HepG2 (cell line): ENCODE measurements around the gene ZDHHC24. TPM values are rescaled to one million over a fixed set of nuclear protein-coding genes. Genes with fewer than 3 reads are reported as not detected.

ENCODE experiments used
- CBX5 ChIP-seq: sonication (generic); formaldehyde crosslinking; IDR thresholded peaks from 2 replicates; pipeline ENCODE4 v1.4.0; 2020; ENCODE audit warnings: missing genetic modification reagents, borderline replicate concordance
- CREM ChIP-seq, 2 experiments: sonication (generic) in 1 of 2; formaldehyde crosslinking in 1 of 2; IDR thresholded peaks; 2 replicates each; pipeline versions ENCODE4 v1.4.0 to v1.6.1; 2016 to 2020; ENCODE audit warnings: antibody characterized with exemption in 1 of 2, mild to moderate bottlenecking in 1 of 2, missing genetic modification reagents in 1 of 2
- HES4 ChIP-seq: sonication (generic); formaldehyde crosslinking; IDR thresholded peaks from 2 replicates; pipeline ENCODE4 v1.9.0; 2021; ENCODE audit warnings: mild to moderate bottlenecking, missing genetic modification reagents, borderline replicate concordance
- HNF4G ChIP-seq, 2 experiments: sonication (generic) in 1 of 2; formaldehyde crosslinking in 1 of 2; IDR thresholded peaks; 2 replicates each; pipeline versions ENCODE4 v1.4.0 to v1.6.1; 2011 to 2020; ENCODE audit warnings: borderline replicate concordance in 2 of 2, low read depth in 2 of 2, mild to moderate bottlenecking in 2 of 2, low read length in 1 of 2, missing genetic modification reagents in 1 of 2, moderate library complexity in 1 of 2
- MAFG ChIP-seq: sonication (generic); formaldehyde crosslinking; IDR thresholded peaks from 2 replicates; pipeline ENCODE4 v1.5.1; 2020; ENCODE audit warnings: mild to moderate bottlenecking, missing genetic modification reagents
- MED13 ChIP-seq: sonication (generic); formaldehyde crosslinking; IDR thresholded peaks from 2 replicates; pipeline ENCODE4 v1.5.0; 2020; ENCODE audit warnings: missing genetic modification reagents
- MTA3 ChIP-seq: sonication (generic); formaldehyde crosslinking; IDR thresholded peaks from 2 replicates; pipeline ENCODE4 v1.4.0; 2020; ENCODE audit warnings: missing genetic modification reagents
- NR1H2 ChIP-seq: sonication (generic); formaldehyde crosslinking; IDR thresholded peaks from 2 replicates; pipeline ENCODE4 v1.8.1; 2022; ENCODE audit warnings: low read depth, missing genetic modification reagents, borderline replicate concordance
- SALL1 ChIP-seq: sonication (generic); formaldehyde crosslinking; IDR thresholded peaks from 2 replicates; pipeline ENCODE4 v1.8.0; 2022; ENCODE audit warnings: mild to moderate bottlenecking, missing genetic modification reagents
- SAP130 ChIP-seq: IDR thresholded peaks from 2 replicates; pipeline ENCODE4 v1.6.1; 2016; ENCODE audit warnings: low read depth
- SIN3B ChIP-seq: fragments of 150-350 bp; IDR thresholded peaks from 2 replicates; pipeline ENCODE4 v1.6.1; 2014; ENCODE audit warnings: low read length
- ZBTB3 ChIP-seq: sonication (generic); formaldehyde crosslinking; IDR thresholded peaks from 2 replicates; pipeline ENCODE4 v1.4.0; 2020; ENCODE audit warnings: low read depth, mild to moderate bottlenecking, moderate library complexity, missing genetic modification reagents, borderline replicate concordance
- polyA plus RNA-seq, 8 experiments: library from polyadenylated mRNA; depleted of rRNA in 3 of 8; stranded (reverse) in 7 of 8; unstranded in 1 of 8; fragments of >200 nt; fragmentation: Illumina TruSeq in 4 of 8; extraction: Trizol in 4 of 8; gene quantifications; 2 replicates each; pipeline versions ENCODE4 v1.2.1 to v1.2.3, GENCODE V29; 2011 to 2016; ENCODE audit warnings: low read depth in 4 of 8, missing spikeins in 1 of 8, mixed read lengths in 1 of 8; ENCODE audit not compliant: insufficient read depth in 1 of 8
- total RNA-seq, 5 experiments: library from RNA; depleted of rRNA; stranded (reverse); fragments of >200 nt; fragmentation: Illumina TruSeq; extraction: Trizol; gene quantifications; 2 replicates each; pipeline ENCODE4 v1.2.3, GENCODE V29; 2016; ENCODE audit warnings: low read depth in 1 of 5
- TF ChIP-seq, protein P1 (sequence below): sonication (generic); formaldehyde crosslinking; IDR thresholded peaks from 2 replicates; pipeline ENCODE4 v1.4.0; 2020; ENCODE audit warnings: missing genetic modification reagents, borderline replicate concordance
- TF ChIP-seq, protein P2 (sequence below): sonication (generic); formaldehyde crosslinking; conservative IDR thresholded peaks from 2 replicates; pipeline ENCODE4 v1.4.0; 2020; ENCODE audit warnings: missing genetic modification reagents
- TF ChIP-seq, protein P3 (sequence below): sonication (generic); formaldehyde crosslinking; IDR thresholded peaks from 2 replicates; pipeline ENCODE4 v1.9.0; 2022; ENCODE audit warnings: low read depth, missing genetic modification reagents
- TF ChIP-seq, protein P4 (sequence below): sonication (generic); formaldehyde crosslinking; conservative IDR thresholded peaks from 2 replicates; pipeline ENCODE4 v1.4.0; 2020; ENCODE audit warnings: missing genetic modification reagents
- TF ChIP-seq, protein P5 (sequence below): sonication (generic); formaldehyde crosslinking; IDR thresholded peaks from 2 replicates; pipeline ENCODE4 v1.5.0; 2020; ENCODE audit warnings: mild to moderate bottlenecking, missing genetic modification reagents, borderline replicate concordance

The ZDHHC24 gene
- total and polyA plus RNA-seq, 2 of the 13 experiments (the other 11 are each of a cell fraction or from before 2014, with no cell fraction given): 4.3 TPM

DNA sequence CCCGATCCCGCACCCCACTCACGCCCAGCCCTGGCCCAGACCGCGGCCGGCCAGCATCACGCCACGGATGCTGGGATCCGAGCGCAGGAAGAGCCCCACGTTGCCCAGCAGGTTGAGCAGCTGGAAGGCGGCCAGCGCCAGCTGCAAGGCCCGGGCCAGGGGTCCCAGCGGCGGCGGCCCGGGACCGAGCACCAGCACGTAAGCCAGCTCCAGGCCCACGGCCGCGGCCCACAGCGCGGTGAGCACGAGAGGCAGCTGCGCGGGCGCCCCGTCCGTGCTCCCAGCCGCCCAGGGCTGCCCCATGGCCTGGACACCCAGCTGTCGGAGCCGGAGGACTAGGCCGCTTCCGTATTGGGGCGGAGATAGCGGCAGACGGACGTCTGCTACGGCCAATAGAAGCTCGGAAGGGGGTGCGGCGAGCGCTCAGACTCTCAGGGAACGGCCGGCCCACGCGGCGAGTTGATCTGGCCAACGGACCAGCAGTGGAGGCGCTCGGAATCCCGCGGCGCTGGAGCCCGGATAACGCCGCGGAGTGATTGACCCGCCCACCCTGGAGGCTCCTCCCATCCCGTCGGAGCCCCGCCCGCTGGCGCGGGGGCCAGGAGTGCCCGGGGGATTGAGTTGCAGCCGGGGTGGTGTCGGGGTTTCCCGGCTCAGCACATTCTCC is at the start of gene ZDHHC24 (continued):
- TF ChIP-seq SALL1 (CRISPR knock-in tag) (peak; percentile 65), CREM (IDR thresholded peaks at IDR 0.05) (0 out of 2 replicates have a peak, but pooled peaks have one; percentile 19), CREM (CRISPR knock-in tag; IDR thresholded peaks at IDR 0.05) (no peak), HNF4G (IDR thresholded peaks at IDR 0.05; ENCODE audit: borderline replicate concordance, low read depth, low read length) (no peak), HNF4G (CRISPR knock-in tag; IDR thresholded peaks at IDR 0.05; ENCODE audit: borderline replicate concordance, low read depth) (no peak), MAFG (CRISPR knock-in tag) (no peak), SIN3B (no peak), CBX5 (CRISPR knock-in tag) (no peak), NR1H2 (no peak), MED13 (CRISPR knock-in tag) (peak; percentile 55; the same call in 1 of the 2 replicates), SAP130 (CRISPR knock-in tag) (peak; percentile 99), ZBTB3 (CRISPR knock-in tag) (no peak), MTA3 (no peak), HES4 (peak; percentile 35; the same call in 1 of the 2 replicates)
- TF ChIP-seq, protein P1, sequence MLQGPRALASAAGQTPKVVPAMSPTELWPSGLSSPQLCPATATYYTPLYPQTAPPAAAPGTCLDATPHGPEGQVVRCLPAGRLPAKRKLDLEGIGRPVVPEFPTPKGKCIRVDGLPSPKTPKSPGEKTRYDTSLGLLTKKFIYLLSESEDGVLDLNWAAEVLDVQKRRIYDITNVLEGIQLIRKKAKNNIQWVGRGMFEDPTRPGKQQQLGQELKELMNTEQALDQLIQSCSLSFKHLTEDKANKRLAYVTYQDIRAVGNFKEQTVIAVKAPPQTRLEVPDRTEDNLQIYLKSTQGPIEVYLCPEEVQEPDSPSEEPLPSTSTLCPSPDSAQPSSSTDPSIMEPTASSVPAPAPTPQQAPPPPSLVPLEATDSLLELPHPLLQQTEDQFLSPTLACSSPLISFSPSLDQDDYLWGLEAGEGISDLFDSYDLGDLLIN (CRISPR knock-in tag): 0 out of 2 replicates have a peak, but pooled peaks have one; percentile 17
- TF ChIP-seq, protein P2, sequence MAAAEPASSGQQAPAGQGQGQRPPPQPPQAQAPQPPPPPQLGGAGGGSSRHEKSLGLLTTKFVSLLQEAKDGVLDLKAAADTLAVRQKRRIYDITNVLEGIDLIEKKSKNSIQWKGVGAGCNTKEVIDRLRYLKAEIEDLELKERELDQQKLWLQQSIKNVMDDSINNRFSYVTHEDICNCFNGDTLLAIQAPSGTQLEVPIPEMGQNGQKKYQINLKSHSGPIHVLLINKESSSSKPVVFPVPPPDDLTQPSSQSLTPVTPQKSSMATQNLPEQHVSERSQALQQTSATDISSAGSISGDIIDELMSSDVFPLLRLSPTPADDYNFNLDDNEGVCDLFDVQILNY (CRISPR knock-in tag): no peak; the same call in 1 of the 2 replicates
- TF ChIP-seq, protein P3, sequence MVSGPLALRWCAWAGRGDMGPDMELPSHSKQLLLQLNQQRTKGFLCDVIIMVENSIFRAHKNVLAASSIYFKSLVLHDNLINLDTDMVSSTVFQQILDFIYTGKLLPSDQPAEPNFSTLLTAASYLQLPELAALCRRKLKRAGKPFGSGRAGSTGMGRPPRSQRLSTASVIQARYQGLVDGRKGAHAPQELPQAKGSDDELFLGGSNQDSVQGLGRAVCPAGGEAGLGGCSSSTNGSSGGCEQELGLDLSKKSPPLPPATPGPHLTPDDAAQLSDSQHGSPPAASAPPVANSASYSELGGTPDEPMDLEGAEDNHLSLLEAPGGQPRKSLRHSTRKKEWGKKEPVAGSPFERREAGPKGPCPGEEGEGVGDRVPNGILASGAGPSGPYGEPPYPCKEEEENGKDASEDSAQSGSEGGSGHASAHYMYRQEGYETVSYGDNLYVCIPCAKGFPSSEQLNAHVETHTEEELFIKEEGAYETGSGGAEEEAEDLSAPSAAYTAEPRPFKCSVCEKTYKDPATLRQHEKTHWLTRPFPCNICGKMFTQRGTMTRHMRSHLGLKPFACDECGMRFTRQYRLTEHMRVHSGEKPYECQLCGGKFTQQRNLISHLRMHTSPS (CRISPR knock-in tag): no peak
- TF ChIP-seq, protein P4, sequence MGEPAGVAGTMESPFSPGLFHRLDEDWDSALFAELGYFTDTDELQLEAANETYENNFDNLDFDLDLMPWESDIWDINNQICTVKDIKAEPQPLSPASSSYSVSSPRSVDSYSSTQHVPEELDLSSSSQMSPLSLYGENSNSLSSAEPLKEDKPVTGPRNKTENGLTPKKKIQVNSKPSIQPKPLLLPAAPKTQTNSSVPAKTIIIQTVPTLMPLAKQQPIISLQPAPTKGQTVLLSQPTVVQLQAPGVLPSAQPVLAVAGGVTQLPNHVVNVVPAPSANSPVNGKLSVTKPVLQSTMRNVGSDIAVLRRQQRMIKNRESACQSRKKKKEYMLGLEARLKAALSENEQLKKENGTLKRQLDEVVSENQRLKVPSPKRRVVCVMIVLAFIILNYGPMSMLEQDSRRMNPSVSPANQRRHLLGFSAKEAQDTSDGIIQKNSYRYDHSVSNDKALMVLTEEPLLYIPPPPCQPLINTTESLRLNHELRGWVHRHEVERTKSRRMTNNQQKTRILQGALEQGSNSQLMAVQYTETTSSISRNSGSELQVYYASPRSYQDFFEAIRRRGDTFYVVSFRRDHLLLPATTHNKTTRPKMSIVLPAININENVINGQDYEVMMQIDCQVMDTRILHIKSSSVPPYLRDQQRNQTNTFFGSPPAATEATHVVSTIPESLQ: no peak
- TF ChIP-seq, protein P5, sequence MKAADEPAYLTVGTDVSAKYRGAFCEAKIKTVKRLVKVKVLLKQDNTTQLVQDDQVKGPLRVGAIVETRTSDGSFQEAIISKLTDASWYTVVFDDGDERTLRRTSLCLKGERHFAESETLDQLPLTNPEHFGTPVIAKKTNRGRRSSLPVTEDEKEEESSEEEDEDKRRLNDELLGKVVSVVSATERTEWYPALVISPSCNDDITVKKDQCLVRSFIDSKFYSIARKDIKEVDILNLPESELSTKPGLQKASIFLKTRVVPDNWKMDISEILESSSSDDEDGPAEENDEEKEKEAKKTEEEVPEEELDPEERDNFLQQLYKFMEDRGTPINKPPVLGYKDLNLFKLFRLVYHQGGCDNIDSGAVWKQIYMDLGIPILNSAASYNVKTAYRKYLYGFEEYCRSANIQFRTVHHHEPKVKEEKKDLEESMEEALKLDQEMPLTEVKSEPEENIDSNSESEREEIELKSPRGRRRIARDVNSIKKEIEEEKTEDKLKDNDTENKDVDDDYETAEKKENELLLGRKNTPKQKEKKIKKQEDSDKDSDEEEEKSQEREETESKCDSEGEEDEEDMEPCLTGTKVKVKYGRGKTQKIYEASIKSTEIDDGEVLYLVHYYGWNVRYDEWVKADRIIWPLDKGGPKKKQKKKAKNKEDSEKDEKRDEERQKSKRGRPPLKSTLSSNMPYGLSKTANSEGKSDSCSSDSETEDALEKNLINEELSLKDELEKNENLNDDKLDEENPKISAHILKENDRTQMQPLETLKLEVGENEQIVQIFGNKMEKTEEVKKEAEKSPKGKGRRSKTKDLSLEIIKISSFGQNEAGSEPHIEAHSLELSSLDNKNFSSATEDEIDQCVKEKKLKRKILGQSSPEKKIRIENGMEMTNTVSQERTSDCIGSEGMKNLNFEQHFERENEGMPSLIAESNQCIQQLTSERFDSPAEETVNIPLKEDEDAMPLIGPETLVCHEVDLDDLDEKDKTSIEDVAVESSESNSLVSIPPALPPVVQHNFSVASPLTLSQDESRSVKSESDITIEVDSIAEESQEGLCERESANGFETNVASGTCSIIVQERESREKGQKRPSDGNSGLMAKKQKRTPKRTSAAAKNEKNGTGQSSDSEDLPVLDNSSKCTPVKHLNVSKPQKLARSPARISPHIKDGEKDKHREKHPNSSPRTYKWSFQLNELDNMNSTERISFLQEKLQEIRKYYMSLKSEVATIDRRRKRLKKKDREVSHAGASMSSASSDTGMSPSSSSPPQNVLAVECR (CRISPR knock-in tag): peak; percentile 97
